ENCODE data around the gene DDR1.
"Not testable (repeated sequence)": the region's sequence is repeated elsewhere in the genome, so short reads cannot be mapped to it uniquely, and the experiment has no call there.

Gene DDR1

DNA sequence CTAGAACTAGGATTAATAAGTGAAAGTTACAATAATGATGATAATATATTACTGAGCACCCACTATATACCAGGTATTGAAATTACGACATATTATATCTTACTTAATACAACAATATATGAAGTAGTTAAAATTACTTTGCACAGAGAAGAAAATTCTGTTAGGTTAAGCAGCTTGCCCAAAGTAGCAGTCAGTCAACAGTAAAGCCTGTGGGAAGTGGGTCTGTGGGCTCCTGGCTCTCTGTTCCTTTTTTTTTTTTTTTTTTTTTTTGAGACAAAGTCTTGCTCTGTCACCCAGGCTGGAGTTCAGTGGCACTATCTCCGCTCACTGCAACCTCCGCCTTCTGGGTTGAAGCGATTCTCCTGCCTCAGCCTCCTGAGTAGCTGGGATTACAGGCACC is 18.9 kb downstream of the DDR1 start:
- H3K27me3 ChIP-seq (ENCODE audit: control insufficient read depth in 3 of 3, insufficient read depth in 3 of 3, low read depth in 1 of 3, low read length in 3 of 3), result no peaks in the 10 kb centered on the region
- H4K8ac ChIP-seq (ENCODE audit: low read depth, low read length), result no peak overlapping the region
- H3K9me3 ChIP-seq (replicated peaks in 1 of 2; ENCODE audit: control insufficient read depth in 2 of 2, insufficient read depth in 1 of 2, low read depth in 1 of 2, low read length in 2 of 2), result no peaks in the 10 kb centered on the region
- no peak overlapping the region for H2BK12ac ChIP-seq (ENCODE audit: low read length)
- H2BK15ac ChIP-seq (ENCODE audit: low read length), result no peak overlapping the region
- H3K9ac ChIP-seq (ENCODE audit: low read depth, low read length, poor library complexity), result no peak overlapping the region
- no peak overlapping the region for H3K4me3 ChIP-seq (ENCODE audit: low read length in 2 of 2)
- no peaks in the 10 kb centered on the region for H3K79me1 ChIP-seq (ENCODE audit: low read depth, low read length)
- H3K4me1 ChIP-seq (ENCODE audit: control insufficient read depth in 2 of 2, insufficient read depth in 1 of 2, low read depth in 1 of 2, low read length in 2 of 2), result peaks cover 0 to 2% of the 10 kb centered on the region in 2 donors
- H3K4me2 ChIP-seq (ENCODE audit: insufficient read depth, low read length, poor library complexity, severe bottlenecking), result no peak overlapping the region
- no peak overlapping the region for H4K91ac ChIP-seq (ENCODE audit: low read depth, low read length, poor library complexity)
- H3K4ac ChIP-seq (ENCODE audit: low read length), result no peak overlapping the region
- peaks cover 20 to 27% of the 10 kb centered on the region in 2 donors for H3K36me3 ChIP-seq (replicated peaks in 1 of 2; ENCODE audit: control insufficient read depth in 2 of 2, insufficient read depth in 2 of 2, low read length in 2 of 2)
- DNase-seq (ENCODE audit: low spot score), result no peak
- H3K14ac ChIP-seq (ENCODE audit: low read length), result no peak overlapping the region
- no peak overlapping the region for H2BK5ac ChIP-seq (ENCODE audit: low read length)
- H3K18ac ChIP-seq (ENCODE audit: low read length), result no peak overlapping the region
- no peak overlapping the region for H2AFZ ChIP-seq (ENCODE audit: low read length)
- no peak overlapping the region for H3K23ac ChIP-seq (ENCODE audit: low read depth, low read length, poor library complexity)
- H2AK5ac ChIP-seq (ENCODE audit: low read depth, low read length), result no peak overlapping the region
- H3K27ac ChIP-seq (replicated peaks; ENCODE audit: low read length), result no peak overlapping the region
- no CpG with 5 or more reads among the region's 4 CpGs for WGBS, 2 donors (ENCODE audit: extremely low coverage in 2 of 2, insufficient read length in 2 of 2, insufficient replicate concordance in 1 of 2)
- H2BK120ac ChIP-seq (ENCODE audit: low read depth, low read length), result no peak overlapping the region

GRCh38 chr6:30907290-30907757 is 23.0 kb downstream of the DDR1 start:
- H3K27me3 ChIP-seq (ENCODE audit: control insufficient read depth in 3 of 3, insufficient read depth in 3 of 3, low read depth in 1 of 3, low read length in 3 of 3); H2BK12ac ChIP-seq (ENCODE audit: low read length); H4K8ac ChIP-seq (ENCODE audit: low read depth, low read length); H2BK120ac ChIP-seq (ENCODE audit: low read depth, low read length); H2BK15ac ChIP-seq (ENCODE audit: low read length); H2AK5ac ChIP-seq (ENCODE audit: low read depth, low read length); H2BK5ac ChIP-seq (ENCODE audit: low read length); H3K27ac ChIP-seq (replicated peaks; ENCODE audit: low read length); H3K9me3 ChIP-seq (replicated peaks in 1 of 2; ENCODE audit: control insufficient read depth in 2 of 2, insufficient read depth in 1 of 2, low read depth in 1 of 2, low read length in 2 of 2); H3K4me1 ChIP-seq (ENCODE audit: control insufficient read depth in 2 of 2, insufficient read depth in 1 of 2, low read depth in 1 of 2, low read length in 2 of 2); DNase-seq (ENCODE audit: low spot score); H3K14ac ChIP-seq (ENCODE audit: low read length); H3K4ac ChIP-seq (ENCODE audit: low read length); H3K23ac ChIP-seq (ENCODE audit: low read depth, low read length, poor library complexity); H3K79me1 ChIP-seq (ENCODE audit: low read depth, low read length); H3K18ac ChIP-seq (ENCODE audit: low read length); H4K91ac ChIP-seq (ENCODE audit: low read depth, low read length, poor library complexity): not testable (repeated sequence)
- Histone ChIP-seq H2AFZ (ENCODE audit: low read length) (peak overlapping the region; percentile 78), H3K9ac (ENCODE audit: low read depth, low read length, poor library complexity) (peak overlapping the region; percentile 47), H3K4me3 (ENCODE audit: low read length in 2 of 2) (peak overlapping the region; percentile 74 to 90), H3K4me2 (ENCODE audit: insufficient read depth, low read length, poor library complexity, severe bottlenecking) (peak overlapping the region; percentile 58), H3K36me3 (replicated peaks in 1 of 2; ENCODE audit: control insufficient read depth in 2 of 2, insufficient read depth in 2 of 2, low read length in 2 of 2) (peaks cover 20 to 32% of the 10 kb centered on the region in 2 donors)
- no CpG with 5 or more reads among the region's 16 CpGs for WGBS, 2 donors (ENCODE audit: extremely low coverage in 2 of 2, insufficient read length in 2 of 2, insufficient replicate concordance in 1 of 2)

DNA sequence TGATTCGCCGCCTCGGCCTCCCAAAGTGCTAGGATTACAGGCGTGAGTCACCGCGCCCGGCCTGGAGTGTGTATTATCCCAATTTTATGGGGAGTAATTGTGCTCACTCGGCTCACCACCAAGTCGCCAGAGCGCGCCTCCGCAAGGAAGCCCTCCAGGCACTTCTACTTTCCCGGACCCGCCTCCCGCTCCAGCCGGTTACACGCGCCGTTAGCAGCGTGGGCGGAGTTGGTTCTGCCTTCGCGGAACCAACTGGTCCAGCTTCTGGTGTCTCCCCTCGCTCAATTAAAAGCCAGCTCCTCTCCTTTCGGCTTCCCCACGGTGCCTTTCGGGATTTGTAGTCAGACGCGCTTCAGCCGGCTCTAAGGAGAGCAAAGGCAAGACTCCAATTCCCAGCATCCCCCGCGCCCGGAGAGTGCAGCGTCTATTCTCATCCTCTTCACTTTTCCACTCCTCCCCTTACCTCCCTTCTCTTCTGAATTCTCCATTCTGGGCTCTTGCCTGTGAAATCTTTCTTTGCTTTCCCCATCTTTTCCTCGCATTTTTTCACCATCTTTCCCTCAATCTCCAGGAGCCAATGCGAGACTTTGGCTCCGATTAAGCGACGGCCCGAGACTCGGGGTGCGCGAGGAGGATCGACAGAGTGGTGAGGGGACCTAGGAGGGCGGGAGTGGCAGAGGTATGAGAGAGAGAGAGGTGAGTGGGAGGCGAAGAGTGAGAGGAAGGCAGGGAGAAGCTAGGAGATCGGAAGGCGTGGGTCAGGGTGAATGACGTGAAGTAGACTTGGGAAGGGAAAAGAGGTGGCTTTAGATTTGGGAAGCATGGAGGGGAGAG is 23.7 kb downstream of the DDR1 start, which contains the start of gene GTF2H4:
GTF2H4 (plus strand) TSS at position 450 of the 834 bp plus-strand sequence.
- Histone ChIP-seq H2BK5ac (ENCODE audit: low read length) (no peak within 1 kb of the TSS), H2BK120ac (ENCODE audit: low read depth, low read length) (no peak within 1 kb of the TSS), H2BK12ac (ENCODE audit: low read length) (no peak within 1 kb of the TSS), H3K79me1 (ENCODE audit: low read depth, low read length) (peaks cover 8% of the 10 kb centered on the region), H4K8ac (ENCODE audit: low read depth, low read length) (no peak within 1 kb of the TSS), H3K4me2 (ENCODE audit: insufficient read depth, low read length, poor library complexity, severe bottlenecking) (peak within 1 kb of the TSS; percentile 68), H3K27ac (replicated peaks; ENCODE audit: low read length) (no peak within 1 kb of the TSS), H3K14ac (ENCODE audit: low read length) (no peak within 1 kb of the TSS), H2BK15ac (ENCODE audit: low read length) (no peak within 1 kb of the TSS), H3K4me1 (ENCODE audit: control insufficient read depth in 2 of 2, insufficient read depth in 1 of 2, low read depth in 1 of 2, low read length in 2 of 2) (peaks cover 5 to 7% of the 10 kb centered on the region in 2 donors), H3K9ac (ENCODE audit: low read depth, low read length, poor library complexity) (peak within 1 kb of the TSS; percentile 95), H3K36me3 (replicated peaks in 1 of 2; ENCODE audit: control insufficient read depth in 2 of 2, insufficient read depth in 2 of 2, low read length in 2 of 2) (peaks cover 23 to 39% of the 10 kb centered on the region in 2 donors), H3K9me3 (replicated peaks in 1 of 2; ENCODE audit: control insufficient read depth in 2 of 2, insufficient read depth in 1 of 2, low read depth in 1 of 2, low read length in 2 of 2) (no peaks in the 10 kb centered on the region), H2AFZ (ENCODE audit: low read length) (peak within 1 kb of the TSS; percentile 91), H3K23ac (ENCODE audit: low read depth, low read length, poor library complexity) (no peak within 1 kb of the TSS), H3K4me3 (ENCODE audit: low read length in 2 of 2) (peak within 1 kb of the TSS; percentile 90 to 93), H3K27me3 (ENCODE audit: control insufficient read depth in 3 of 3, insufficient read depth in 3 of 3, low read depth in 1 of 3, low read length in 3 of 3) (no peaks in the 10 kb centered on the region), H3K4ac (ENCODE audit: low read length) (no peak within 1 kb of the TSS), H3K18ac (ENCODE audit: low read length) (peak within 1 kb of the TSS; percentile 48), H2AK5ac (ENCODE audit: low read depth, low read length) (no peak within 1 kb of the TSS), H4K91ac (ENCODE audit: low read depth, low read length, poor library complexity) (no peak within 1 kb of the TSS)
- peak; percentile 93 for DNase-seq (ENCODE audit: low spot score)
- WGBS, 2 donors (ENCODE audit: extremely low coverage in 2 of 2, insufficient read length in 2 of 2, insufficient replicate concordance in 1 of 2), result no CpG with 5 or more reads among the region's 49 CpGs

GRCh38 chr6:30908700-30909099 is 24.4 kb downstream of the DDR1 start:
- H3K4me2 ChIP-seq (ENCODE audit: insufficient read depth, low read length, poor library complexity, severe bottlenecking), result peak overlapping the region; percentile 68
- H2AK5ac ChIP-seq (ENCODE audit: low read depth, low read length), result no peak overlapping the region
- no peak overlapping the region for H3K4ac ChIP-seq (ENCODE audit: low read length)
- peak overlapping the region; percentile 90 to 93 for H3K4me3 ChIP-seq (ENCODE audit: low read length in 2 of 2)
- no peak overlapping the region for H2BK12ac ChIP-seq (ENCODE audit: low read length)
- H4K8ac ChIP-seq (ENCODE audit: low read depth, low read length), result no peak overlapping the region
- no CpG with 5 or more reads among the region's 2 CpGs for WGBS, 2 donors (ENCODE audit: extremely low coverage in 2 of 2, insufficient read length in 2 of 2, insufficient replicate concordance in 1 of 2)
- DNase-seq (ENCODE audit: low spot score), result no peak
- peaks cover 27 to 43% of the 10 kb centered on the region in 2 donors for H3K36me3 ChIP-seq (replicated peaks in 1 of 2; ENCODE audit: control insufficient read depth in 2 of 2, insufficient read depth in 2 of 2, low read length in 2 of 2)
- H3K27me3 ChIP-seq (ENCODE audit: control insufficient read depth in 3 of 3, insufficient read depth in 3 of 3, low read depth in 1 of 3, low read length in 3 of 3), result no peaks in the 10 kb centered on the region
- H3K9me3 ChIP-seq (replicated peaks in 1 of 2; ENCODE audit: control insufficient read depth in 2 of 2, insufficient read depth in 1 of 2, low read depth in 1 of 2, low read length in 2 of 2), result no peaks in the 10 kb centered on the region
- H3K79me1 ChIP-seq (ENCODE audit: low read depth, low read length), result peaks cover 8% of the 10 kb centered on the region
- H2BK15ac ChIP-seq (ENCODE audit: low read length), result no peak overlapping the region
- no peak overlapping the region for H3K14ac ChIP-seq (ENCODE audit: low read length)
- peaks cover 5 to 8% of the 10 kb centered on the region in 2 donors for H3K4me1 ChIP-seq (ENCODE audit: control insufficient read depth in 2 of 2, insufficient read depth in 1 of 2, low read depth in 1 of 2, low read length in 2 of 2)
- no peak overlapping the region for H4K91ac ChIP-seq (ENCODE audit: low read depth, low read length, poor library complexity)
- H2AFZ ChIP-seq (ENCODE audit: low read length), result peak overlapping the region; percentile 91
- no peak overlapping the region for H3K27ac ChIP-seq (replicated peaks; ENCODE audit: low read length)
- no peak overlapping the region for H2BK120ac ChIP-seq (ENCODE audit: low read depth, low read length)
- no peak overlapping the region for H2BK5ac ChIP-seq (ENCODE audit: low read length)
- no peak overlapping the region for H3K23ac ChIP-seq (ENCODE audit: low read depth, low read length, poor library complexity)
- peak overlapping the region; percentile 95 for H3K9ac ChIP-seq (ENCODE audit: low read depth, low read length, poor library complexity)
- no peak overlapping the region for H3K18ac ChIP-seq (ENCODE audit: low read length)
